Fibroblast of the aortic adventitia (primary cell): ENCODE data around the gene MT1H. TPM values are rescaled to one million over a fixed set of nuclear protein-coding genes. Genes with fewer than 3 reads are reported as not detected.

Experiments used
- DNase-seq: peaks from one replicate; pipeline ENCODE4 v3.0.0-alpha.2; 2010; ENCODE audit warnings: low read depth
- H3K4me3 ChIP-seq: 2 replicates; pipeline ENCODE4 v1.5.1; 2011; ENCODE audit warnings: low read depth, mild to moderate bottlenecking, control low read depth, low read length, moderate library complexity
- total RNA-seq: library from RNA; depleted of rRNA; stranded (reverse); fragments of >200 nt; gene quantifications from 2 replicates; pipeline ENCODE4 v1.2.3, GENCODE V29; 2012; ENCODE audit warnings: low replicate concordance
- TF ChIP-seq, protein P1 (sequence below): IDR thresholded peaks from 2 replicates; pipeline ENCODE4 v1.5.1; 2011; ENCODE audit warnings: mild to moderate bottlenecking, low read length, control low read depth, inconsistent platforms; ENCODE audit not compliant: insufficient read depth

Gene MT1H
- total RNA-seq, 1 donor, result not detected

DNA sequence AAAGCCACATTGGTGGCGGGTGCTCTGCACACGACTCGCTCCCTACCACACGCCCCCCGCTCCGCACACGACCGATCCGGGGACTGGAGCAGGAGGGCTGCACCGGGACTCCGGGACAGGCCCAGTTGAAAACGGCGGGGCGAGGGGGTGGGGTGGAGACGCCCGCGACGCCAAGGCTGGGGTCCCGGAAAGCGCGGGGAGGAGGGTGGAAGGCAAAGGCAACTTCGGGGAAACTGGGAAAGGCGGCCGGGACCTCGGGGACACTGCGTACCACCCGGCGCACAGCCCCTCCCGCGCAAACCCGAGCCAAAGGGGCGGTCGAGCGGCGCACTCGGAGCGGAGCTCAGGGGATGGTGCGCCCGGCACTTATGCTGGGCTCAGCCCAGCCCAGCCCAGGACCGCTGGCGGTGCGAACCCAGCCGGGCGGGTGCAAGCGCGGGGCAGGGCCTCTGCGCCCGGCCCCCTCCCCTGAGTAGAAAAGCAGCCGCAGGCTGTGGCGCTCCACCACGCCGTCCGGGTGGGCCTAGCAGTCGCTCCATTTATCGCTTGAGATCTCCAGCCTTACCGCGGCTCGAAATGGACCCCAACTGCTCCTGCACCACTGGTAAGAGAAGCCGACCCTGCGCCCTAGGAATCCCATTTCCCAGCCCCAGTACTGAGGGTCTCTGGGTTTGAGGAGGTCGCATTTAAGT, 37.3 kb upstream of the MT1H start, which contains the start of gene MT1M:
Gene MT1M, plus strand, starts transcription at position 504 of the 692 bp plus-strand sequence. Its CDS starts 73 bp downstream, at position 577.
- TF ChIP-seq, protein P1, sequence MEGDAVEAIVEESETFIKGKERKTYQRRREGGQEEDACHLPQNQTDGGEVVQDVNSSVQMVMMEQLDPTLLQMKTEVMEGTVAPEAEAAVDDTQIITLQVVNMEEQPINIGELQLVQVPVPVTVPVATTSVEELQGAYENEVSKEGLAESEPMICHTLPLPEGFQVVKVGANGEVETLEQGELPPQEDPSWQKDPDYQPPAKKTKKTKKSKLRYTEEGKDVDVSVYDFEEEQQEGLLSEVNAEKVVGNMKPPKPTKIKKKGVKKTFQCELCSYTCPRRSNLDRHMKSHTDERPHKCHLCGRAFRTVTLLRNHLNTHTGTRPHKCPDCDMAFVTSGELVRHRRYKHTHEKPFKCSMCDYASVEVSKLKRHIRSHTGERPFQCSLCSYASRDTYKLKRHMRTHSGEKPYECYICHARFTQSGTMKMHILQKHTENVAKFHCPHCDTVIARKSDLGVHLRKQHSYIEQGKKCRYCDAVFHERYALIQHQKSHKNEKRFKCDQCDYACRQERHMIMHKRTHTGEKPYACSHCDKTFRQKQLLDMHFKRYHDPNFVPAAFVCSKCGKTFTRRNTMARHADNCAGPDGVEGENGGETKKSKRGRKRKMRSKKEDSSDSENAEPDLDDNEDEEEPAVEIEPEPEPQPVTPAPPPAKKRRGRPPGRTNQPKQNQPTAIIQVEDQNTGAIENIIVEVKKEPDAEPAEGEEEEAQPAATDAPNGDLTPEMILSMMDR, result no peak
- DNase-seq, result no peak

DNA sequence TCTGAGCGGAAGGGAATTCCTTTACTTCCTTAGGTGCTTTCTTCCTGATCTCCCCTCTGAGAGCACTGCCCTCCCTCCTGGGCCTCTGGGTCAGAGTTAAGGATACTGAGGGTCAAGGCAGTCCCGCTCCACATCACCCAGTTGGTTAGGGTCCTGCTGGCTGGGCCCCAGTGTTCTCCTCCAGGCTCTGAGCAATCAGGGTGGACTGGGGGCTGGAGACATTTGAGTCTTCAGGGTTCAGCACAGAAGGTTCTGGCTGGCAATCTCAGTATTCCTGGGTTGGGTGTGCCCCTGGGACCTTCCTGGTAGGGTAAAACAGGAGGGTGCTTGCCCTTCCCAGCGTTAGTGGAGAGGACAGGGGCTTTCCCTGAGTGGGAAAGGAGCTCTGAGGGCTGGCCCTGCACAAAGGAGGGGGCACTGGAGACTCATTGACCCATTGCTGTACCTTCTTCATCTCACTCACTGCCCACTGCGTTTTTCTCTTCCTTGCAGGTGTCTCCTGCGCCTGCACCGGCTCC, 36.7 kb upstream of the MT1H start:
- H3K4me3 ChIP-seq, result peak overlapping the region; percentile 51
- TF ChIP-seq, protein P1, result no peak
- DNase-seq, result no peak

More for the DNA sequence above, 37.3 kb upstream of the MT1H start, which contains the start of gene MT1M:
- H3K4me3 ChIP-seq, result peak within 1 kb of the TSS; percentile 51

DNA sequence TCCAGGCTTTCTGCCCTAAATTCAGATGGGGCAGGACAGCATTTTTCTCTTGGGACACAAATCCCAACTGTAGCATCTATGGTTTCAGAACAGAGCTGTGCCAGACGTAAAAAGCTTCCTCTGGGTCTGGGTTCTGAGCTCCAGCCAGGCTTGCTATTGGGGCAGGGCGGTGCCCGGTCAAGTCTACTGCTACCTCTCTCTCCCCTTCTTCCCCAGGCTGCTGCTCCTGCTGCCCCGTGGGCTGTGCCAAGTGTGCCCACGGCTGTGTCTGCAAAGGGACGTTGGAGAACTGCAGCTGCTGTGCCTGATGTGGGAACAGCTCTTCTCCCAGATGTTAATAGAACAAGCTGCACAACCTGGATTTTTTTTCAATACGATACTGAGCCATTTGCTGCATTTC, 36.1 kb upstream of the MT1H start:
- TF ChIP-seq, protein P1, result no peak
- no peak for DNase-seq

DNA sequence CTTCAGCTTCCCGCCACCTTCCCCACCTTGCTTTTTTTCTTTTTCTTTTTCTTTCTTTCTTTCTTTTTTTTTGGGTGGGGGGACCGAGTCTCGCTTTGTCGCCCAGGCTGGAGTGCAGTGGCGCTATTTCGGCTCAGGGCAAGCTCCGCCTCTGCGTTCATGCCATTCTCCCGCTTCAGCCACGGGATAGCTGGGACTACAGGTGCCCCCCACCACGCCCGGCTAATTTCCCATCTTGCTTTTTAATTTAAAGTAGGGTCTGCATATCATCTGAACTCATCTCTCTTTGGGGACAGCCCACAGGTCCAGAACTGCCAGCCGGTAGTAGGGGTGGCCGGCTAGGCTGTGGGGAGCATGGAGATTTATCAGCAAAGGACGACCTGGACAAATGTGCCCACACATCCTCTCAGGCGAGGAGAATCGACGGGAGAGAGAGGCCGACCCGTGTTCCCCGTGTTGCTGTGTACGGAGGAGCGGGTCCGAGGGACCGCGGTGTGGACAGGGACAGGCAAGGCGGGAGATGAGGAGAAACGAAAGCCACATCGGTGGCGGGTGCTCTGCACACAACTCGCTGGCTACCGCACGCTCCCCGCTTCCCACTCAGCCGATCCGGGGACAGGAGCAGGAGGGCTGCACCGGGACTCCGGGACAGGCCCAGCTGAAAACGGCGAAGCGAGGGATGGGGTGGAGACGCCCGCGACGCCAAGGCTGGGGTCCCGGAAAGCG, 34.7 kb upstream of the MT1H start:
- no peak overlapping the region for H3K4me3 ChIP-seq
- DNase-seq, result no peak
- TF ChIP-seq, protein P1, result no peak

More for the DNA sequence above, 36.1 kb upstream of the MT1H start:
- H3K4me3 ChIP-seq, result no peak overlapping the region

DNA sequence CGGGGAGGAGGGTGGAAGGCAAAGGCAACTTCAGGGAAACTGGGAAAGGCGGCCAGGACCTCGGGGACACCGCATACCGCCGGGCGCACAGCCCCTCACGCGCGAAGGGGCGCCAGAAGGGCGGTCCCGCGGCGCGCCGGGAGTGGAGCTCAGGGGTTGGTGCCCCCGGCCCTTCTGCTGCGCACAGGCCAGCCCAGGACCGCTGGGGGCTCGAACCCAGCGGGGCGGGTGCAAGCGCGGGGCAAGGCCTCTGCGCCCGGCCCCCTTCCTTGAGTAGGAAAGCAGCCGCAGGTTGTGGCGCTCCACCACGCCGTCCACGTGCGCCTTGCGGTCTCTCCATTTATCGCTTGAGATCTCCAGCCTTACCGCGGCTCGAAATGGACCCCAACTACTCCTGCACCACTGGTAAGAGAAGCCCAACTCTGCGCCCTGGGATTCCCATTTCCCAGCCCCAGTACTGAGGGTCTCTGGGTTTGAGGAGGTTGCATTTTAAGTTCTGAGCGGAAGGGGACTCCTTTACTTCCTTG, 34.1 kb upstream of the MT1H start:
- no peak for DNase-seq
- TF ChIP-seq, protein P1, result no peak
- H3K4me3 ChIP-seq, result no peak overlapping the region

DNA sequence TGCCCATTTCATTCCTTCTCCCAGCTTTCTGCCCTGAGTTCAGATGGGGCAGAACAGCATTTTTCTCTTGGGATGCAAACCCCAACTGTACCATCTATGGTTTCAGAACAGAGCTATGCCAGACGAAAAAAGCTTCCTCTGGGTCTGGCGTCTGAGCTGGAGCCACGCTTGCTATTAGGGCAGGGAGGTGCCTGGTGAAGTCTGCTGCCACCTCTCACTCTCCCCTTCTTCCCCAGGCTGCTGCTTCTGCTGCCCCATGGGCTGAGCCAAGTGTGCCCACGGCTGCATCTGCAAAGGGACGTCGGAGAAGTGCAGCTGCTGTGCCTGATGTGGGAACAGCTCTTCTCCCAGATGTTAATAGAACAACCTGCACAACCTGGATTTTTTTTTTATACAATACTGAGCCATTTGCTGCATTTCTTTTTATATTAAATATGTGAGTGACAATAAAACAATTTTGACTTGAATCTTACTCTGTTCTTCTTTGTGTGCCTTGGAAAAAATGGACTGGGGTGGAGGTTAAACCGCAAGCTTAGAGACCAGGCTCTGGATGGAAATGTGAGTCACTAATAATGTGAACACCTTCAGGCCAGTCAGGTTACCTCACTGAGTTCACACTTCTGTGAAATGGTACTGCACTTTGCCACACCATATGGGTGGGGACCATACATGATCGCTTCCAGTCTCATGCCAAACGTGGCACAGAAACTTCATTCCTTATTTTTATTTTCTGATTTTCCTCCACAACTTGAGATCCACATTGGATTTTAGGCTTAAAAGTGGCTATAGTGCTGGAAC, 32.8 kb upstream of the MT1H start:
- TF ChIP-seq, protein P1, result no peak
- no peak overlapping the region for H3K4me3 ChIP-seq
- DNase-seq, result no peak
